Measurements from ENCODE around the gene NAA50. TPM values are rescaled to one million over a fixed set of nuclear protein-coding genes. Genes with fewer than 3 reads are reported as not detected.

Gene NAA50
- total RNA-seq, 4 donors from 2014 or later = 55.7 to 116 (median 82.7) TPM

DNA sequence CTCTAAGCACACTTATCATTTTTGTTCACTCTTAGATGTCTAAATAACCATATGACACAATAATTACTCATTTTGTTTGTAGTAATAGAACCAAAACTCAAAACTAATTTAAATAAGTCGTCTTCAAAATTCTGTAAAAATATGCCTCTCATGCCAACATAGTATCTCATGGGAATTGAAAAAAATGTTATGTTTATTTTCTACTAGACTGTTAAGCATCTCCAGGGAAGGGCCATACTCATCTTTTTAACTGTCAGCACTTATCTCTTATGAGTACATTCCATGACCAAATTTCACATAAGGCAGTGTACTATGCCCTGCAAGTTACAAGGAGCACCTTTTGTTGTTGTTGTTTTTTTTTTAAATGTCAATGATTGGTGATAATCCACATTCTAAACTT is 31.3 kb downstream of the NAA50 start:
- Histone ChIP-seq H3K9me3 (no peaks in the 10 kb centered on the region), H3K4me3 (no peak overlapping the region), H3K4me1 (peaks cover 0 to 4% (median 0%) of the 10 kb centered on the region in 4 donors), H3K36me3 (no peaks in the 10 kb centered on the region), H3K27ac (no peak overlapping the region), H3K27me3 (no peaks in the 10 kb centered on the region)
- WGBS, 2 donors (ENCODE audit: low coverage in 1 of 2) = 61 to 86% methylated on average over 1 of the region's 1 CpG
- TF ChIP-seq POLR2AphosphoS5 (IDR thresholded peaks at IDR 0.05) (no peak), POLR2A (IDR thresholded peaks at IDR 0.05) (no peak)
- in situ Hi-C loops (cut with MboI; ENCODE audit: low pct_ligation_motif_present in 1 of 4, low pct_unique_long_range_greater_than_20kb in 1 of 4, low sequenced_read_pairs in 3 of 4) (no loop called here), intact Hi-C loops (cut with DNase I; ENCODE audit: low total_unique reads) (no loop called here)
- DNase-seq = no peak

DNA sequence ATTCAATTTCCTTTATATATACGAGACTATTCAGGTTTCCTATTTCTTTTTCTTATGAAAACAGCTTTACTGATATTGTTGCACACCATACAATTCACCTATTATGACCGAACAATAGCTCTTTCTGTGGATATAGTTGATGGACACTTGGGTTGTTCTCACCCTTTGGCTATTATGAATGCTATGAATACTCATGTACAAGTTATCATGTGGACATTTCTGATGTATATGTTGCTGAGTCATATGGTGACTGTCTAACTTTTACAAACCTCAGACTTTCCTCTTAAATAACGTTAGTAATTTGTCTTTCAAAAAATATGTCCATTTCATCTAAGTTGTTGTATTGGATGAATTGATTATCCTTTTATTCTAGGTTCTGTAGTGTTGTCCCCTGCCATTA is 33.9 kb downstream of the NAA50 start:
- no peak for DNase-seq
- no peak overlapping the region for H3K27ac ChIP-seq
- 33 to 37% methylated on average over 3 of the region's 3 CpGs for WGBS, 2 donors (ENCODE audit: low coverage in 1 of 2)
- in situ Hi-C loops (cut with MboI; ENCODE audit: low pct_ligation_motif_present in 1 of 4, low pct_unique_long_range_greater_than_20kb in 1 of 4, low sequenced_read_pairs in 3 of 4) = no loop called here
- no peaks in the 10 kb centered on the region for H3K9me3 ChIP-seq
- no peaks in the 10 kb centered on the region for H3K27me3 ChIP-seq
- intact Hi-C loops (cut with DNase I; ENCODE audit: low total_unique reads) = no loop called here
- peaks cover 0 to 4% (median 0%) of the 10 kb centered on the region in 4 donors for H3K4me1 ChIP-seq
- TF ChIP-seq EP300 (IDR thresholded peaks at IDR 0.05; ENCODE audit: low read depth) (no peak), POLR2A (IDR thresholded peaks at IDR 0.05) (no peak), POLR2AphosphoS5 (IDR thresholded peaks at IDR 0.05) (no peak)
- TF ChIP-seq, protein P1, sequence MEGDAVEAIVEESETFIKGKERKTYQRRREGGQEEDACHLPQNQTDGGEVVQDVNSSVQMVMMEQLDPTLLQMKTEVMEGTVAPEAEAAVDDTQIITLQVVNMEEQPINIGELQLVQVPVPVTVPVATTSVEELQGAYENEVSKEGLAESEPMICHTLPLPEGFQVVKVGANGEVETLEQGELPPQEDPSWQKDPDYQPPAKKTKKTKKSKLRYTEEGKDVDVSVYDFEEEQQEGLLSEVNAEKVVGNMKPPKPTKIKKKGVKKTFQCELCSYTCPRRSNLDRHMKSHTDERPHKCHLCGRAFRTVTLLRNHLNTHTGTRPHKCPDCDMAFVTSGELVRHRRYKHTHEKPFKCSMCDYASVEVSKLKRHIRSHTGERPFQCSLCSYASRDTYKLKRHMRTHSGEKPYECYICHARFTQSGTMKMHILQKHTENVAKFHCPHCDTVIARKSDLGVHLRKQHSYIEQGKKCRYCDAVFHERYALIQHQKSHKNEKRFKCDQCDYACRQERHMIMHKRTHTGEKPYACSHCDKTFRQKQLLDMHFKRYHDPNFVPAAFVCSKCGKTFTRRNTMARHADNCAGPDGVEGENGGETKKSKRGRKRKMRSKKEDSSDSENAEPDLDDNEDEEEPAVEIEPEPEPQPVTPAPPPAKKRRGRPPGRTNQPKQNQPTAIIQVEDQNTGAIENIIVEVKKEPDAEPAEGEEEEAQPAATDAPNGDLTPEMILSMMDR (IDR thresholded peaks at IDR 0.05) = no peak
- H3K4me3 ChIP-seq = no peak overlapping the region
- H3K36me3 ChIP-seq = no peaks in the 10 kb centered on the region

DNA sequence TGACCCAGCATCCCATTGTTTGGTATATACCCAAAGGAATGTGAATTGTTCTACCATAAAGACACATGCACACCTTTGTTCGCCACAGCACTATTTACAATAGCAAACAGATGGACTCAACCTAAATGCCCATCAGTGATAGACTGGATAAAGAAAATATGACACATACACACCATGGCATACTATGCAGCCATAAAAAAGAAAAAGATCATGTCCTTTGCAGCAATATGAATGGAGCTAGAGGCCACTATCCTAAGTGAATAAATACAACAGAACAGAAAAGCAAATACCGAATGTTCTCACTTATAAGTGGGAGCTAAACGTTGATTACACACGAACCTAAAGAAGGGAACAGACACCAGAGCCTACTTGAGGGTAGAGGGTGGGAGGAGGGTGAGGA is 38.2 kb downstream of the NAA50 start:
- Histone ChIP-seq H3K9me3 (no peaks in the 10 kb centered on the region), H3K4me1 (no peaks in the 10 kb centered on the region), H3K4me3 (no peak overlapping the region), H3K36me3 (no peaks in the 10 kb centered on the region), H3K27ac (no peak overlapping the region), H3K27me3 (no peaks in the 10 kb centered on the region)
- intact Hi-C loops (cut with DNase I; ENCODE audit: low total_unique reads) = no loop called here
- in situ Hi-C loops (cut with MboI; ENCODE audit: low pct_ligation_motif_present in 1 of 4, low pct_unique_long_range_greater_than_20kb in 1 of 4, low sequenced_read_pairs in 3 of 4) = no loop called here
- 90 to 92% methylated on average over 3 to 4 of the region's 4 CpGs for WGBS, 2 donors (ENCODE audit: low coverage in 1 of 2)
- TF ChIP-seq, protein P1 (IDR thresholded peaks at IDR 0.05) = no peak
- TF ChIP-seq EP300 (IDR thresholded peaks at IDR 0.05; ENCODE audit: low read depth) = no peak
- TF ChIP-seq POLR2A (IDR thresholded peaks at IDR 0.05) = no peak
- no peak for TF ChIP-seq POLR2AphosphoS5 (IDR thresholded peaks at IDR 0.05)
- DNase-seq = no peak

DNA sequence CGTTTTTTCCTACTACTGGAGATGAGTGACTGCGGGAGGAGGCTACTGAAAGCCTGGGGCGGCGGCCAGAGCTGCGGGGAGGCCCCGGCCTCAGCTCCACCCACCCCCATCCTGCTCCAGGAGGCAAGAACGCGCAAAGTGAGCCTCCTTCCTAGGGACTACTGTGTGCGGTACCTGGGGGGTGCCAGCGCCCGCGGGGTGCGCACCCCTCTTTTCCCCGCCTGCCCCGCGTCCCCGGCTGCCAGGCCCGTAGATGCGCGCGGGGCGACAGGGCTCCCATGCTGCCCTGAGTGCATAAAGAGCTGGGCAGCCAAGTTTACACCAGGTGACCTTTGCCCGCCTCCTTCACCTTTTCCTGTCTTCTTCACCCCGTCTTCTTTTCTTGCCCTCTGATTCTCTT is 47.1 kb downstream of the NAA50 start:
- intact Hi-C loops (cut with DNase I; ENCODE audit: low total_unique reads) = no loop called here
- Histone ChIP-seq H3K27ac (peak overlapping the region; percentile 99 to 100 (median 100)), H3K4me1 (peaks cover 16 to 34% (median 23%) of the 10 kb centered on the region in 4 donors), H3K9me3 (no peaks in the 10 kb centered on the region), H3K27me3 (no peaks in the 10 kb centered on the region), H3K36me3 (no peaks in the 10 kb centered on the region), H3K4me3 (peak overlapping the region in 3 of 4 donors; percentile 24 to 59 (median 29))
- peak; percentile 60 for DNase-seq
- in situ Hi-C loops (cut with MboI; ENCODE audit: low pct_ligation_motif_present in 1 of 4, low pct_unique_long_range_greater_than_20kb in 1 of 4, low sequenced_read_pairs in 3 of 4) = loop anchor here in 1 of 4 donors (10.0 kb wide), 1 partner anchor 46 kb away; the partner anchor contains the start of genes ATP6V1A and NAA50
- 0 to 36% methylated on average over 2 to 17 of the region's 24 CpGs for WGBS, 2 donors (ENCODE audit: low coverage in 1 of 2)
- TF ChIP-seq POLR2A (IDR thresholded peaks at IDR 0.05) (no peak), POLR2AphosphoS5 (IDR thresholded peaks at IDR 0.05) (no peak), EP300 (IDR thresholded peaks at IDR 0.05; ENCODE audit: low read depth) (no peak)
- TF ChIP-seq, protein P1 (IDR thresholded peaks at IDR 0.05) = no peak
